T-helper 2 cell treated with Interferon-gamma antibody and Interleukin-4, amounts not matched to agents 5 μg/mL and 100 μg/mL, for 36 hours (primary cell): Measurements from ENCODE around the gene IL21R.

Source experiments
- DNase-seq: peaks from one replicate; pipeline ENCODE4 v3.0.0; 2021; ENCODE audit warnings: low spot score
- H3K27ac Mint-ChIP-seq: one replicate; pipeline ENCODE4 v1.8.0; 2021; ENCODE audit warnings: mild to moderate bottlenecking, mixed read lengths
- H3K27me3 Mint-ChIP-seq: one replicate; pipeline ENCODE4 v1.8.0; 2021; ENCODE audit warnings: low read depth, mixed read lengths
- H3K36me3 Mint-ChIP-seq: one replicate; pipeline ENCODE4 v1.8.0; 2021; ENCODE audit warnings: low read depth, mixed read lengths
- H3K4me1 Mint-ChIP-seq: one replicate; pipeline ENCODE4 v1.8.0; 2021; ENCODE audit warnings: low read depth, mixed read lengths
- H3K4me3 Mint-ChIP-seq: one replicate; pipeline ENCODE4 v1.8.0; 2022; ENCODE audit warnings: mild to moderate bottlenecking, moderate library complexity, mixed read lengths
- H3K9me3 Mint-ChIP-seq: one replicate; pipeline ENCODE4 v1.8.0; 2021; ENCODE audit warnings: mixed read lengths

IL21R gene

GRCh38 chr16:27460663-27461482, 58.9 kb downstream of the IL21R start:
- Mint-ChIP-seq H3K9me3 (no peaks in the 10 kb centered on the region), H3K36me3 (peaks cover 9% of the 10 kb centered on the region), H3K27ac (no peak overlapping the region), H3K27me3 (no peaks in the 10 kb centered on the region), H3K4me1 (peaks cover 13% of the 10 kb centered on the region), H3K4me3 (no peak overlapping the region)
- no peak for DNase-seq

GRCh38 chr16:27461483-27462171, 59.7 kb downstream of the IL21R start:
- H3K4me3 Mint-ChIP-seq = no peak overlapping the region
- peaks cover 9% of the 10 kb centered on the region for H3K4me1 Mint-ChIP-seq
- no peak overlapping the region for H3K27ac Mint-ChIP-seq
- H3K27me3 Mint-ChIP-seq = no peaks in the 10 kb centered on the region
- no peaks in the 10 kb centered on the region for H3K9me3 Mint-ChIP-seq
- DNase-seq = no peak
- H3K36me3 Mint-ChIP-seq = peaks cover 14% of the 10 kb centered on the region

GRCh38 chr16:27462200-27462845, 60.3 kb downstream of the IL21R start:
- no peak overlapping the region for H3K27ac Mint-ChIP-seq
- no peaks in the 10 kb centered on the region for H3K27me3 Mint-ChIP-seq
- no peaks in the 10 kb centered on the region for H3K9me3 Mint-ChIP-seq
- H3K4me1 Mint-ChIP-seq = peaks cover 2% of the 10 kb centered on the region
- DNase-seq = no peak
- peaks cover 18% of the 10 kb centered on the region for H3K36me3 Mint-ChIP-seq
- no peak overlapping the region for H3K4me3 Mint-ChIP-seq

- Mint-ChIP-seq H3K27ac (no peak overlapping the region), H3K4me1 (peaks cover 2% of the 10 kb centered on the region), H3K4me3 (no peak overlapping the region), H3K36me3 (peaks cover 24% of the 10 kb centered on the region), H3K9me3 (no peaks in the 10 kb centered on the region), H3K27me3 (no peaks in the 10 kb centered on the region)
- no peak for DNase-seq
Measured at GRCh38 chr16:27462846-27463682, 61.1 kb downstream of the IL21R start.

GRCh38 chr16:27463741-27464591, 62.0 kb downstream of the IL21R start:
- Mint-ChIP-seq H3K27ac (peak overlapping the region; percentile 63), H3K9me3 (no peaks in the 10 kb centered on the region), H3K4me1 (peaks cover 2% of the 10 kb centered on the region), H3K4me3 (no peak overlapping the region), H3K36me3 (peaks cover 27% of the 10 kb centered on the region), H3K27me3 (no peaks in the 10 kb centered on the region)
- no peak for DNase-seq

GRCh38 chr16:27464626-27465482, 62.9 kb downstream of the IL21R start:
- Mint-ChIP-seq H3K27ac (no peak overlapping the region), H3K9me3 (no peaks in the 10 kb centered on the region), H3K27me3 (no peaks in the 10 kb centered on the region), H3K4me3 (no peak overlapping the region), H3K4me1 (peaks cover under 1% of the 10 kb centered on the region), H3K36me3 (peaks cover 31% of the 10 kb centered on the region)
- no peak for DNase-seq

GRCh38 chr16:27465483-27465879, 63.5 kb downstream of the IL21R start:
- Mint-ChIP-seq H3K4me3 (no peak overlapping the region), H3K36me3 (peaks cover 37% of the 10 kb centered on the region), H3K4me1 (no peaks in the 10 kb centered on the region), H3K27ac (no peak overlapping the region), H3K9me3 (no peaks in the 10 kb centered on the region), H3K27me3 (no peaks in the 10 kb centered on the region)
- DNase-seq = no peak

GRCh38 chr16:27468941-27469531, 67.1 kb downstream of the IL21R start:
- Mint-ChIP-seq H3K27ac (no peak overlapping the region), H3K36me3 (peaks cover 41% of the 10 kb centered on the region), H3K9me3 (no peaks in the 10 kb centered on the region), H3K4me1 (no peaks in the 10 kb centered on the region), H3K4me3 (no peak overlapping the region), H3K27me3 (no peaks in the 10 kb centered on the region)
- DNase-seq = no peak

- no peak for DNase-seq
- peaks cover 35% of the 10 kb centered on the region for H3K36me3 Mint-ChIP-seq
- H3K9me3 Mint-ChIP-seq = no peaks in the 10 kb centered on the region
- H3K4me1 Mint-ChIP-seq = no peaks in the 10 kb centered on the region
- no peaks in the 10 kb centered on the region for H3K27me3 Mint-ChIP-seq
- H3K4me3 Mint-ChIP-seq = no peak overlapping the region
- no peak overlapping the region for H3K27ac Mint-ChIP-seq
Measured at GRCh38 chr16:27470567-27471431, 68.8 kb downstream of the IL21R start.

- Mint-ChIP-seq H3K4me1 (no peaks in the 10 kb centered on the region), H3K27me3 (no peaks in the 10 kb centered on the region), H3K4me3 (no peak overlapping the region), H3K27ac (no peak overlapping the region), H3K36me3 (peaks cover 30% of the 10 kb centered on the region), H3K9me3 (no peaks in the 10 kb centered on the region)
- DNase-seq = no peak
Measured at GRCh38 chr16:27471661-27472060, 69.7 kb downstream of the IL21R start.
